ENCODE data around the gene KIRREL3.
A peak's percentile ranks its signal among the peaks of the same experiment; 100 is the strongest.

Gene KIRREL3

GRCh38 chr11:126732981-126733380 lies 267.6 kb downstream of the KIRREL3 start:
- no peak for DNase-seq

- no peak for DNase-seq
Measured at GRCh38 chr11:126731576-126732142, 268.9 kb downstream of the KIRREL3 start.

- no peak for DNase-seq
Measured at GRCh38 chr11:126727381-126727780, 273.2 kb downstream of the KIRREL3 start.

GRCh38 chr11:126725521-126725920 lies 275.0 kb downstream of the KIRREL3 start:
- no peak for DNase-seq

- no peak for DNase-seq
Measured at GRCh38 chr11:126725043-126725442, 275.5 kb downstream of the KIRREL3 start.

- DNase-seq = no peak
Measured at GRCh38 chr11:126723665-126724045, 276.9 kb downstream of the KIRREL3 start.

- no peak for DNase-seq
Measured at GRCh38 chr11:126722956-126723664, 277.5 kb downstream of the KIRREL3 start.

GRCh38 chr11:126722006-126722736 lies 278.4 kb downstream of the KIRREL3 start:
- DNase-seq = no peak

- DNase-seq = no peak
Measured at GRCh38 chr11:126720539-126721235, 279.9 kb downstream of the KIRREL3 start.

GRCh38 chr11:126719740-126720139 lies 280.8 kb downstream of the KIRREL3 start:
- DNase-seq = no peak

- no peak for DNase-seq
Measured at GRCh38 chr11:126718276-126718675, 282.3 kb downstream of the KIRREL3 start.

GRCh38 chr11:126716456-126717083 lies 284.0 kb downstream of the KIRREL3 start:
- DNase-seq = peak; percentile 46 to 59

GRCh38 chr11:126713806-126714205 lies 286.8 kb downstream of the KIRREL3 start:
- no peak for DNase-seq

- DNase-seq = no peak
Measured at GRCh38 chr11:126711977-126712625, 288.5 kb downstream of the KIRREL3 start.

- no peak for DNase-seq
Measured at GRCh38 chr11:126710804-126711399, 289.7 kb downstream of the KIRREL3 start.

GRCh38 chr11:126707498-126707897 lies 293.1 kb downstream of the KIRREL3 start:
- no peak for DNase-seq

GRCh38 chr11:126704096-126704495 lies 296.5 kb downstream of the KIRREL3 start:
- DNase-seq = no peak

- DNase-seq = no peak
Measured at GRCh38 chr11:126703662-126704061, 296.9 kb downstream of the KIRREL3 start.

- DNase-seq = no peak
Measured at GRCh38 chr11:126702987-126703386, 297.6 kb downstream of the KIRREL3 start.

- no peak for DNase-seq
Measured at GRCh38 chr11:126702165-126702720, 298.3 kb downstream of the KIRREL3 start.

GRCh38 chr11:126701520-126701897 lies 299.1 kb downstream of the KIRREL3 start:
- DNase-seq = no peak
